22Rv1 (cell line): Measurements from ENCODE around the gene VPS13D.

ENCODE experiments used
- ZFX ChIP-seq: fragments of 450-650 bp; IDR thresholded peaks from 2 replicates; pipeline ENCODE4 v1.6.1; 2017; ENCODE audit warnings: antibody characterized with exemption, borderline replicate concordance
- TF ChIP-seq, protein P1 (sequence below): fragments of 450-650 bp; IDR thresholded peaks from 2 replicates; pipeline ENCODE4 v1.5.1; 2017; ENCODE audit warnings: mild to moderate bottlenecking

DNA sequence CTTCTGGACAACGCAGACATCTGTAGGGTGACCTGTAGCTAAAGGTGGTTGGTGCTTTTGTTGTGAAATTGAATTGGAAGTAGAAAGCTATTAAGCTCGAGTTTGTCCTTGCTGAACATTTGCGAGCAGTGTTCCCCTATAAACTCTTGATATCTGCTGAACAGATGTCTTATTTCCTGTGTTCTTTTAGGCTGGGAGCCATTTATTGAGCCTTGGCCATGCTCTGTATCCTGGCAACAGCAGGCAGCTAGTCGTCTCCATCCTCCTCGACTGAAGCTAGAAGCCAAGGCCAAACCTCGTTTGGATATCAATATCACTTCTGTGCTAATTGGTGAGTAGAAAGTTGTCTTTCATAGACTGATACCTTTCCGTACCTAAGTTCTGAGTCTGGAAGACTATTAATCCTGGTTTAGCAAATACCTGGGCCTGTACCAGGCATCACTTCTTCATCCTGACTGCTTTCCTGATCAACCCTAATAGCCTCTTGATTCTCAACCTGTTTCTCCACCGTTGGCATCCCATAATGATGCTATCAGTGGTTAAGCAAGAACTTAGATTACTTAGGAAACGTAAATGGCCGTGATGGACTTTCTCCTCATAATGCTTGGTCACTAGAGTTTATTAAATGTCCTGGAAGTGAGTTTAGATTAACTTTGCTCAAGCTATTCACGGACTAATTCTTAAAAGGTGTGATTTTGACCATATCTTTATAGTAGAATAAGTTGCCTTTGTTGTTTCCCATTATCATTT lies 103.4 kb downstream of the VPS13D start:
- TF ChIP-seq, protein P1, sequence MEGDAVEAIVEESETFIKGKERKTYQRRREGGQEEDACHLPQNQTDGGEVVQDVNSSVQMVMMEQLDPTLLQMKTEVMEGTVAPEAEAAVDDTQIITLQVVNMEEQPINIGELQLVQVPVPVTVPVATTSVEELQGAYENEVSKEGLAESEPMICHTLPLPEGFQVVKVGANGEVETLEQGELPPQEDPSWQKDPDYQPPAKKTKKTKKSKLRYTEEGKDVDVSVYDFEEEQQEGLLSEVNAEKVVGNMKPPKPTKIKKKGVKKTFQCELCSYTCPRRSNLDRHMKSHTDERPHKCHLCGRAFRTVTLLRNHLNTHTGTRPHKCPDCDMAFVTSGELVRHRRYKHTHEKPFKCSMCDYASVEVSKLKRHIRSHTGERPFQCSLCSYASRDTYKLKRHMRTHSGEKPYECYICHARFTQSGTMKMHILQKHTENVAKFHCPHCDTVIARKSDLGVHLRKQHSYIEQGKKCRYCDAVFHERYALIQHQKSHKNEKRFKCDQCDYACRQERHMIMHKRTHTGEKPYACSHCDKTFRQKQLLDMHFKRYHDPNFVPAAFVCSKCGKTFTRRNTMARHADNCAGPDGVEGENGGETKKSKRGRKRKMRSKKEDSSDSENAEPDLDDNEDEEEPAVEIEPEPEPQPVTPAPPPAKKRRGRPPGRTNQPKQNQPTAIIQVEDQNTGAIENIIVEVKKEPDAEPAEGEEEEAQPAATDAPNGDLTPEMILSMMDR = no peak
- no peak for TF ChIP-seq ZFX
